ENCODE data around the gene NCAM1. TPM values are rescaled to one million over a fixed set of nuclear protein-coding genes. Genes with fewer than 3 reads are reported as not detected.

The NCAM1 gene
- total and polyA plus RNA-seq, 2 donors (not counting 3 experiments of a cell fraction or from before 2014, with no cell fraction given), result 0.03 TPM; not detected in 1

DNA sequence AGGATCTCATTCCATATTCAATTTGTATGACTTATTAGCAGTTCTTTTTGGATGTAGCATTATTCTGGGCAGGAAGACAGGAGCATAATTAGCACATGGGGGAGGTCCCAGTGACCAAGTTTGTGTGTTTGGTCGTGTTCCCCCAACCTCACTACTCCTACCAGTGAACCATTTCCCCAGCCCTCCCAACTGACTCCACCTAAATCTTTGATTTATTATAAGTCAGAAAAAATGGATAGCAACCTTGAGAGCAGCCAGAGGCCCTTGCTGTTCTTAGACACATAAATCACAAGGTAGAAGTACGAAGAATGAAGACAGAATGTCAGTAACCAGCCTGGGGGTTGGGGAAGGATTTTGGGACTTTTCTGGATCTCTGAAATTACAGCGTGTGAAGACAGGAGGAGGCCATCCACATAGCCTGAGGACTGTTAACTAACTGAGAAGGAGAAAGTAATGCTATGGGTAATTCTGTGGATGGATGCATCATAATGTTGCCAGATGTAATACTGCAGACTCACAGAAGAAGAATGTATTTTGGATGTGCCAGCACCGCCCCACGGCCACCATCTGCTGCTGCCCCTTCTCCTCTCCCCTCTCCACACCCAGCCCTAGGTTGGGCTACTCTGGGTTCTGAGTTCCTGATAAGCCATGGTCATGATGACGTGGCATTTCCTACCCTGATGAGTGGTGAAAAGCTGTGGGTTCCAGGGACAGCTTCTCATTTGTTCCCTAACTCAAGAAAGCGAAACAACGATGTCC is 228.9 kb downstream of the NCAM1 start:
- Histone ChIP-seq H3K9me3 (replicated peaks; ENCODE audit: control insufficient read depth, insufficient read depth, low read length) (no peaks in the 10 kb centered on the region), H3K79me2 (ENCODE audit: control insufficient read depth, insufficient read depth, low read length) (no peaks in the 10 kb centered on the region), H3K4me3 (replicated peaks in 1 of 3; ENCODE audit: insufficient read depth in 1 of 3, low read depth in 1 of 3, low read length in 3 of 3) (no peak overlapping the region), H3K27me3 (ENCODE audit: control insufficient read depth in 2 of 2, insufficient read depth in 2 of 2, low read length in 2 of 2) (no peaks in the 10 kb centered on the region), H4K20me1 (replicated peaks; ENCODE audit: control insufficient read depth, extremely low read depth, insufficient read depth, low read length) (no peaks in the 10 kb centered on the region), H3K9me1 (replicated peaks; ENCODE audit: control insufficient read depth, extremely low read depth, insufficient read depth, low read length) (no peaks in the 10 kb centered on the region), H3K4me2 (ENCODE audit: insufficient read depth, low read length) (no peak overlapping the region), H3K36me3 (ENCODE audit: control insufficient read depth in 2 of 2, extremely low read depth in 1 of 2, insufficient read depth in 2 of 2, low read length in 2 of 2) (no peaks in the 10 kb centered on the region), H3K4me1 (ENCODE audit: control insufficient read depth, extremely low read depth, insufficient read depth, low read length) (no peaks in the 10 kb centered on the region), H3K27ac (ENCODE audit: insufficient read depth, low read depth, low read length) (no peak overlapping the region), H3K9ac (replicated peaks; ENCODE audit: extremely low read depth, insufficient read depth, low read length) (no peak overlapping the region), H2AFZ (ENCODE audit: low read depth, low read length) (no peak overlapping the region)
- intact Hi-C loops (cut with micrococcal nuclease), result no loop called here
- dilution Hi-C loops (cut with MboI; ENCODE audit: extremely low pct_ligation_motif_present, low sequenced_read_pairs), result no loop called here
- ChIA-PET CTCF (no interaction called here), POLR2A (no interaction called here)
- FAIRE-seq, result no peak
- no TSS peak for BruUV-seq (replicated peaks)
- no peak for TF ChIP-seq POLR2A (IDR thresholded peaks at IDR 0.05; ENCODE audit: low read depth, low read length)
- no peak for TF ChIP-seq JUN (IDR thresholded peaks at IDR 0.05; ENCODE audit: borderline replicate concordance, insufficient read depth, insufficient read length, low read depth)
- no peak for TF ChIP-seq POLR2AphosphoS5 (IDR thresholded peaks at IDR 0.05; ENCODE audit: insufficient read depth, low read depth, low read length)
- TF ChIP-seq, protein P1, sequence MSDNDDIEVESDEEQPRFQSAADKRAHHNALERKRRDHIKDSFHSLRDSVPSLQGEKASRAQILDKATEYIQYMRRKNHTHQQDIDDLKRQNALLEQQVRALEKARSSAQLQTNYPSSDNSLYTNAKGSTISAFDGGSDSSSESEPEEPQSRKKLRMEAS (IDR thresholded peaks at IDR 0.05; ENCODE audit: insufficient read depth, insufficient read length), result no peak
- TF ChIP-seq FOS (IDR thresholded peaks at IDR 0.05; ENCODE audit: borderline replicate concordance, insufficient read depth, low read length), result no peak
- no peak for TF ChIP-seq GATA2 (IDR thresholded peaks at IDR 0.05; ENCODE audit: insufficient read depth, insufficient read length, low read depth, low read length)
- TF ChIP-seq MYC (IDR thresholded peaks at IDR 0.05; ENCODE audit: low read depth, low read length), result no peak
- TF ChIP-seq EZH2 (IDR thresholded peaks at IDR 0.05; ENCODE audit: borderline replicate concordance, low read depth, low read length, severe bottlenecking), result no peak
- TF ChIP-seq, protein P2, sequence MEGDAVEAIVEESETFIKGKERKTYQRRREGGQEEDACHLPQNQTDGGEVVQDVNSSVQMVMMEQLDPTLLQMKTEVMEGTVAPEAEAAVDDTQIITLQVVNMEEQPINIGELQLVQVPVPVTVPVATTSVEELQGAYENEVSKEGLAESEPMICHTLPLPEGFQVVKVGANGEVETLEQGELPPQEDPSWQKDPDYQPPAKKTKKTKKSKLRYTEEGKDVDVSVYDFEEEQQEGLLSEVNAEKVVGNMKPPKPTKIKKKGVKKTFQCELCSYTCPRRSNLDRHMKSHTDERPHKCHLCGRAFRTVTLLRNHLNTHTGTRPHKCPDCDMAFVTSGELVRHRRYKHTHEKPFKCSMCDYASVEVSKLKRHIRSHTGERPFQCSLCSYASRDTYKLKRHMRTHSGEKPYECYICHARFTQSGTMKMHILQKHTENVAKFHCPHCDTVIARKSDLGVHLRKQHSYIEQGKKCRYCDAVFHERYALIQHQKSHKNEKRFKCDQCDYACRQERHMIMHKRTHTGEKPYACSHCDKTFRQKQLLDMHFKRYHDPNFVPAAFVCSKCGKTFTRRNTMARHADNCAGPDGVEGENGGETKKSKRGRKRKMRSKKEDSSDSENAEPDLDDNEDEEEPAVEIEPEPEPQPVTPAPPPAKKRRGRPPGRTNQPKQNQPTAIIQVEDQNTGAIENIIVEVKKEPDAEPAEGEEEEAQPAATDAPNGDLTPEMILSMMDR (IDR thresholded peaks at IDR 0.05; ENCODE audit: extremely low read depth in 1 of 2, insufficient read depth in 1 of 2, low read depth in 1 of 2, low read length in 2 of 2), result no peak
- DNase-seq (ENCODE audit: low read depth, low spot score), result no peak

Data from endothelial cell of umbilical vein (primary cell).